Kidney epithelial cell (primary cell): ENCODE measurements around the gene SEC16B. TPM values are rescaled to one million over a fixed set of nuclear protein-coding genes. Genes with fewer than 3 reads are reported as not detected.

Experiments used
- DNase-seq: peaks from one replicate; pipeline ENCODE4 v3.0.0-alpha.2; 2010; ENCODE audit warnings: low read depth
- H3K27me3 ChIP-seq: 2 replicates; pipeline ENCODE4 v1.6.0; 2011; ENCODE audit warnings: low read length; ENCODE audit not compliant: control insufficient read depth, insufficient read depth
- H3K36me3 ChIP-seq: 2 replicates; pipeline ENCODE4 v1.5.1; 2011; ENCODE audit warnings: low read length; ENCODE audit not compliant: control insufficient read depth, insufficient read depth
- H3K4me3 ChIP-seq: 2 replicates; pipeline ENCODE4 v1.5.1; 2011; ENCODE audit warnings: low read depth, mild to moderate bottlenecking, control low read depth, low read length
- CTCF ChIP-seq: IDR thresholded peaks from 2 replicates; pipeline ENCODE4 v1.5.1; 2011; ENCODE audit warnings: mild to moderate bottlenecking, moderate library complexity, low read length, control low read depth, inconsistent platforms; ENCODE audit not compliant: insufficient read depth, poor library complexity, severe bottlenecking
- total RNA-seq: library from RNA; depleted of rRNA; stranded (reverse); fragments of >200 nt; gene quantifications from 2 replicates; pipeline ENCODE4 v1.2.3, GENCODE V29; 2015

Gene SEC16B
- total RNA-seq, 1 donor from 2014 or later = 0.96 TPM

DNA sequence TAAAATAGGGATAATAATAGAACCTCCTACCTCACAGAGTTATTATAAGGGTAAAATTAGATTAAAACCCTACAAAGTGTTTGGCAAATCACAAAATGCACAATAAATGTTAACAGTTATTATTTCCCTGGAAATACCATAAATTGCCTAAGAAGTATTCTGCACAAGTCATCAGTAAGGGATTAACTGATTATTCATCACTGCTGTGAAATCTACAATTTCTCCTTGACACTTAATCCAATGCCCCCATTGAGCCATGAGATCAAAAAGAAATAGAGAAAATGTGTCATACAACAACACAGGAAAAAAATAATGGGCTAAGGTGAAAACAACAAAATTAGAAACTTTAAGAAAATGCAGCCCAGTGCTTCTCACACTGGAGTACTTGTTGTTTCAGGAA lies 6.7 kb upstream of the SEC16B start:
- Histone ChIP-seq H3K27me3 (no peaks in the 10 kb centered on the region), H3K36me3 (no peaks in the 10 kb centered on the region), H3K4me3 (no peak overlapping the region)
- no peak for TF ChIP-seq CTCF
- DNase-seq = no peak

- peak; percentile 83 for DNase-seq
Observed at GRCh38 chr1:177975588-177976495, 6.0 kb upstream of the SEC16B start.

GRCh38 chr1:177973585-177973984 lies 3.7 kb upstream of the SEC16B start:
- no peak for TF ChIP-seq CTCF
- Histone ChIP-seq H3K4me3 (no peak overlapping the region), H3K27me3 (no peaks in the 10 kb centered on the region), H3K36me3 (no peaks in the 10 kb centered on the region)
- DNase-seq = no peak

More at GRCh38 chr1:177975588-177976495, 6.0 kb upstream of the SEC16B start:
- no peak for TF ChIP-seq CTCF
- no peaks in the 10 kb centered on the region for H3K36me3 ChIP-seq
- no peaks in the 10 kb centered on the region for H3K27me3 ChIP-seq
- H3K4me3 ChIP-seq = no peak overlapping the region

DNA sequence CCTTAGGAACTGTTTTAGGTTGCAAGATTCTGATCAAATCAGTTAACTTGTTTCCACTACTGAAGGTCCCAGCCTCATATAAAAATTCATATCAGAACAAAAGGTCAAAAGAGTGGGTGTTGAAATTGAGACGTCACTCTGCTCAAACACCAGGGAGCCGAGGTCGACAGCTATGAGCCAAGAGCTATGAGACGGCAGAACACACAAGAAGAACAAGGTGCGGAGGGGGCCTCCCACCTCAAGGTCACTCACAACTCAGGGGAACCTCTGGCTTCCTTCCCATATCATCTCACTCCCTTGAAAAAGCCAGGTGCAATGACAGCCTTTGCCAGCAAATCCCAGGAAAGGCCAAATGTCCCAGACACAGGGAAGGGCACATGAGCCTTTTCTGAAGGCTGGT lies 749 bp downstream of the SEC16B start:
- DNase-seq = no peak
- Histone ChIP-seq H3K4me3 (no peak overlapping the region), H3K36me3 (no peaks in the 10 kb centered on the region), H3K27me3 (no peaks in the 10 kb centered on the region)
- TF ChIP-seq CTCF = no peak

GRCh38 chr1:177966199-177966598 lies 3.7 kb downstream of the SEC16B start:
- TF ChIP-seq CTCF = no peak
- Histone ChIP-seq H3K36me3 (no peaks in the 10 kb centered on the region), H3K27me3 (no peaks in the 10 kb centered on the region), H3K4me3 (no peak overlapping the region)
- DNase-seq = no peak
